ENCODE measurements around the gene PRUNE2. TPM values are rescaled to one million over a fixed set of nuclear protein-coding genes. Genes with fewer than 3 reads are reported as not detected.
A peak's percentile ranks its signal among the peaks of the same experiment; 100 is the strongest.

The PRUNE2 gene
- total RNA-seq, 4 donors from 2014 or later, result 67.6 to 105 (median 95.6) TPM

GRCh38 chr9:76681556-76681955 is 224.4 kb downstream of the PRUNE2 start:
- TF ChIP-seq EP300 (IDR thresholded peaks at IDR 0.05; ENCODE audit: low read depth) (no peak), POLR2AphosphoS5 (IDR thresholded peaks at IDR 0.05) (no peak), POLR2A (IDR thresholded peaks at IDR 0.05) (no peak), CTCF (IDR thresholded peaks at IDR 0.05) (no peak)

GRCh38 chr9:76680716-76681425 is 225.0 kb downstream of the PRUNE2 start:
- in situ Hi-C loops (cut with MboI; ENCODE audit: low pct_ligation_motif_present in 1 of 4, low pct_unique_long_range_greater_than_20kb in 1 of 4, low sequenced_read_pairs in 3 of 4) (no loop called here), intact Hi-C loops (cut with DNase I; ENCODE audit: low total_unique reads) (no loop called here)
- Histone ChIP-seq H3K27me3 (no peaks in the 10 kb centered on the region), H3K4me1 (peaks cover 0 to 12% (median 0%) of the 10 kb centered on the region in 4 donors), H3K4me3 (no peak overlapping the region), H3K9me3 (no peaks in the 10 kb centered on the region), H3K27ac (no peak overlapping the region), H3K36me3 (no peaks in the 10 kb centered on the region)
- 72 to 75% methylated on average over 6 to 10 of the region's 10 CpGs for WGBS, 2 donors (ENCODE audit: low coverage in 1 of 2)
- TF ChIP-seq CTCF (IDR thresholded peaks at IDR 0.05) (no peak), POLR2A (IDR thresholded peaks at IDR 0.05) (no peak), EP300 (IDR thresholded peaks at IDR 0.05; ENCODE audit: low read depth) (no peak)
- no peak for DNase-seq

More at GRCh38 chr9:76681556-76681955, 224.4 kb downstream of the PRUNE2 start:
- intact Hi-C loops (cut with DNase I; ENCODE audit: low total_unique reads), result no loop called here
- H3K4me3 ChIP-seq, result no peak overlapping the region
- H3K27ac ChIP-seq, result no peak overlapping the region
- 49 to 80% methylated on average over 1 to 2 of the region's 2 CpGs for WGBS, 2 donors (ENCODE audit: low coverage in 1 of 2)
- H3K27me3 ChIP-seq, result no peaks in the 10 kb centered on the region
- H3K9me3 ChIP-seq, result no peaks in the 10 kb centered on the region
- in situ Hi-C loops (cut with MboI; ENCODE audit: low pct_ligation_motif_present in 1 of 4, low pct_unique_long_range_greater_than_20kb in 1 of 4, low sequenced_read_pairs in 3 of 4), result no loop called here
- DNase-seq, result no peak
- H3K36me3 ChIP-seq, result no peaks in the 10 kb centered on the region
- peaks cover 0 to 11% (median 0%) of the 10 kb centered on the region in 4 donors for H3K4me1 ChIP-seq

DNA sequence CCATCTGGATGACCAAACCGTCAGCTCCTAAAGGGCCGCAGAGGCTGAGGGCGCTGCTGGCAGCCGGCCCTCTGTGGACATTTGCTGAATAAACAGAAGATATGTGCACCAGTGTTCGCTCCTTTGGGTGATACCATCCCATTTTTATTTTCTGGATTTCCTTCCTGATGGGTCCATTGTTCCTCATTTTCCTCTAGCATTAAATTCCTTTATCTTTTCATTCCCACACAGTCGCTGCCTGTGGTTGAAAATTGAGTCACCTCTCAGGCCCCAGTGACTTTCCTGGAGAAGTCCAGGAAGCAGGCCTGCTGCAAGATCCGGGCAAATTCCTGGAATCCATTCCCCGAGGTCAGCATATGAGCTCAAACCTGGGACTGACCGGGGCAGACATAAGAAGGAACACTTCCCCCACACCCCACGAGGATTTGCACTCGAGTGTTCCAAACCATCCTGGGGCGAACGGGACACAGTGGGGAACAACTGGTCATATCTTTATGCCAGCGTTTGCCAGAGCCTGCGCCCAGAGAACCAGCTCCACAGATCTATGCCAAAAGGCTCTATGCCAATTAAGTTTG is 228.3 kb downstream of the PRUNE2 start:
- Histone ChIP-seq H3K9me3 (no peaks in the 10 kb centered on the region), H3K27me3 (no peaks in the 10 kb centered on the region), H3K4me3 (no peak overlapping the region), H3K4me1 (peaks cover 0 to 12% (median 0%) of the 10 kb centered on the region in 4 donors), H3K27ac (peak overlapping the region in 1 of 4 donors; percentile 21), H3K36me3 (no peaks in the 10 kb centered on the region)
- 51 to 76% methylated on average over 5 to 14 of the region's 15 CpGs for WGBS, 2 donors (ENCODE audit: low coverage in 1 of 2)
- in situ Hi-C loops (cut with MboI; ENCODE audit: low pct_ligation_motif_present in 1 of 4, low pct_unique_long_range_greater_than_20kb in 1 of 4, low sequenced_read_pairs in 3 of 4), result no loop called here
- TF ChIP-seq CTCF (IDR thresholded peaks at IDR 0.05) (no peak), POLR2AphosphoS5 (IDR thresholded peaks at IDR 0.05) (no peak), EP300 (IDR thresholded peaks at IDR 0.05; ENCODE audit: low read depth) (no peak)
- DNase-seq, result no peak
- intact Hi-C loops (cut with DNase I; ENCODE audit: low total_unique reads), result no loop called here

DNA sequence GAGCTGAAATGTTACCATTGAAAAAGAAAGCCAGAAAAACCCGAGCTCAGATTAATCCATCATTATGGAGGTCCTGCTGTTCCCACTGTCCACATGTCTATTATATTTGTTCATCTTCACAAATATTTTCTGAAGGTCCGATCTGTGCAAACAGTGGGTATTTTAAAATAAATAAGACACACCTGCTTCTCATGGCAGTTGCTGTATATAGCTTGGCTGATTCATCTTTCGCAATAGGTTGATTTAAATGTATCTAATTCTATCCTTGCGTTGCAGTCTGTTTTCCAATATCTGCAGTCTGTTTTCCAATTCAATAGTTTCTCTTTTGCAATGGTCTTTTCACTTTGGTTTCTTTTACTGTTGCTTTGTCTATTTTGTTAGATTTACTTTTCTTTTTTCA is 229.1 kb downstream of the PRUNE2 start:
- intact Hi-C loops (cut with DNase I; ENCODE audit: low total_unique reads), result no loop called here

More for the DNA sequence above, 229.1 kb downstream of the PRUNE2 start:
- Histone ChIP-seq H3K27me3 (no peaks in the 10 kb centered on the region), H3K4me1 (peaks cover 0 to 12% (median 0%) of the 10 kb centered on the region in 4 donors), H3K27ac (no peak overlapping the region), H3K4me3 (no peak overlapping the region), H3K36me3 (no peaks in the 10 kb centered on the region), H3K9me3 (no peaks in the 10 kb centered on the region)
- 53 to 60% methylated on average over 4 of the region's 4 CpGs for WGBS, 2 donors (ENCODE audit: low coverage in 1 of 2)
- no peak for DNase-seq
- TF ChIP-seq POLR2A (IDR thresholded peaks at IDR 0.05), result no peak
- TF ChIP-seq EP300 (IDR thresholded peaks at IDR 0.05; ENCODE audit: low read depth), result no peak
- no peak for TF ChIP-seq POLR2AphosphoS5 (IDR thresholded peaks at IDR 0.05)
- no peak for TF ChIP-seq CTCF (IDR thresholded peaks at IDR 0.05)
- in situ Hi-C loops (cut with MboI; ENCODE audit: low pct_ligation_motif_present in 1 of 4, low pct_unique_long_range_greater_than_20kb in 1 of 4, low sequenced_read_pairs in 3 of 4), result no loop called here

Data from transverse colon (tissue), 4 donors.